Spleen (tissue), 7 donors: ENCODE data around the gene IGSF9.

ENCODE experiments used
- CTCF ChIP-seq, 11 experiments: fragments of 200-600 bp in 7 of 11; fragments of 450-650 bp in 4 of 11; sonication (generic) in 4 of 11; IDR thresholded peaks in 8 of 11; conservative IDR thresholded peaks in 3 of 11; 1 replicate in 7 of 11; 2 replicates in 4 of 11; pipeline versions ENCODE4 v1.4.0 to v1.8.0; 2016 to 2021; ENCODE audit warnings: antibody characterized with exemption in 11 of 11, inconsistent platforms in 4 of 11, mild to moderate bottlenecking in 1 of 11
- POLR2A ChIP-seq, 3 donors: fragments of 450-650 bp; IDR thresholded peaks; one replicate each; pipeline ENCODE4 v1.5.1; 2017; ENCODE audit warnings: antibody characterized with exemption in 3 of 3, mild to moderate bottlenecking in 1 of 3
- donor health status: DM: no; HTN: no; CAD: no; lungs with moderate emphysema.
- donor health status: DM: no; HTN: no; CAD: no.
- donor health status: DM: no; HTN: no; CAD: no.

- no peak for TF ChIP-seq CTCF (IDR thresholded peaks at IDR 0.05 in 8 of 11, conservative IDR thresholded peaks at IDR 0.05 in 3 of 11)
- TF ChIP-seq POLR2A (IDR thresholded peaks at IDR 0.05) = no peak
These were observed 5.6 kb upstream of the IGSF9 start for GRCh38 chr1:159951016-159951415.
